B cell (primary cell): ENCODE results near the gene PDE3A.

Source experiments
- EZH2 ChIP-seq: IDR thresholded peaks from 2 replicates; pipeline ENCODE4 v1.6.1; 2012; ENCODE audit warnings: borderline replicate concordance, low read depth, mild to moderate bottlenecking, moderate library complexity, low read length; ENCODE audit not compliant: insufficient read depth, poor library complexity, severe bottlenecking
- TF ChIP-seq, protein P1 (sequence below): fragments of 200-600 bp; IDR thresholded peaks from one replicate; pipeline ENCODE4 v1.8.0; 2022; ENCODE audit warnings: antibody characterized with exemption, mild to moderate bottlenecking

- TF ChIP-seq EZH2 = no peak
- TF ChIP-seq, protein P1, sequence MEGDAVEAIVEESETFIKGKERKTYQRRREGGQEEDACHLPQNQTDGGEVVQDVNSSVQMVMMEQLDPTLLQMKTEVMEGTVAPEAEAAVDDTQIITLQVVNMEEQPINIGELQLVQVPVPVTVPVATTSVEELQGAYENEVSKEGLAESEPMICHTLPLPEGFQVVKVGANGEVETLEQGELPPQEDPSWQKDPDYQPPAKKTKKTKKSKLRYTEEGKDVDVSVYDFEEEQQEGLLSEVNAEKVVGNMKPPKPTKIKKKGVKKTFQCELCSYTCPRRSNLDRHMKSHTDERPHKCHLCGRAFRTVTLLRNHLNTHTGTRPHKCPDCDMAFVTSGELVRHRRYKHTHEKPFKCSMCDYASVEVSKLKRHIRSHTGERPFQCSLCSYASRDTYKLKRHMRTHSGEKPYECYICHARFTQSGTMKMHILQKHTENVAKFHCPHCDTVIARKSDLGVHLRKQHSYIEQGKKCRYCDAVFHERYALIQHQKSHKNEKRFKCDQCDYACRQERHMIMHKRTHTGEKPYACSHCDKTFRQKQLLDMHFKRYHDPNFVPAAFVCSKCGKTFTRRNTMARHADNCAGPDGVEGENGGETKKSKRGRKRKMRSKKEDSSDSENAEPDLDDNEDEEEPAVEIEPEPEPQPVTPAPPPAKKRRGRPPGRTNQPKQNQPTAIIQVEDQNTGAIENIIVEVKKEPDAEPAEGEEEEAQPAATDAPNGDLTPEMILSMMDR = no peak
Measured at GRCh38 chr12:20507711-20508110, 139.4 kb downstream of the PDE3A start.
